ENCODE measurements around the gene VBP1. TPM values are rescaled to one million over a fixed set of nuclear protein-coding genes. Genes with fewer than 3 reads are reported as not detected.

Gene VBP1
- total RNA-seq, 1 donor from 2014 or later, result 32.2 TPM

DNA sequence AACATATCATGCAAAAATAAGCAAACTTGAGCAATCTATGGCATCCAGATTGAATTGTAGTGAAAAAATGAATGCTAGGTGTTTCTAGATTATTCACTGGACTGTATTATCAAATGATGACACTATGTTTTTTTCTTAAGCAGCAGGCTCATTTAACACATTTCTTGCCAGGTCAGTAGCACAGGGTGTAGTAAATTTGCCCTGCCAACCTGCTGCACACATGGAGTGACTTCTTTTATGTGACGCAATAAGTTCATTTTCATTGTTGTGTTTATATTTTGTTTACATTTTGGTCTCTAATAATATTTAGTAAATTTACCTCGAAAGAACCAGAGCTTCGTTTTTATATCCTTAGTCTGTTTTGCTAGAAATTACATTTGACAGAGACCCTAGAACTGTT is 9.5 kb downstream of the VBP1 start:
- Histone ChIP-seq H3K4me1 (no peaks in the 10 kb centered on the region), H3K27me3 (ENCODE audit: low read depth) (no peaks in the 10 kb centered on the region), H3K27ac (no peak overlapping the region), H3K4me3 (no peak overlapping the region), H3K9me3 (no peaks in the 10 kb centered on the region), H3K36me3 (peaks cover 28% of the 10 kb centered on the region)
- ATAC-seq, result no peak
- DNase-seq, result no peak
- intact Hi-C loops (cut with DNase I), result no loop called here
- TF ChIP-seq, protein P1, sequence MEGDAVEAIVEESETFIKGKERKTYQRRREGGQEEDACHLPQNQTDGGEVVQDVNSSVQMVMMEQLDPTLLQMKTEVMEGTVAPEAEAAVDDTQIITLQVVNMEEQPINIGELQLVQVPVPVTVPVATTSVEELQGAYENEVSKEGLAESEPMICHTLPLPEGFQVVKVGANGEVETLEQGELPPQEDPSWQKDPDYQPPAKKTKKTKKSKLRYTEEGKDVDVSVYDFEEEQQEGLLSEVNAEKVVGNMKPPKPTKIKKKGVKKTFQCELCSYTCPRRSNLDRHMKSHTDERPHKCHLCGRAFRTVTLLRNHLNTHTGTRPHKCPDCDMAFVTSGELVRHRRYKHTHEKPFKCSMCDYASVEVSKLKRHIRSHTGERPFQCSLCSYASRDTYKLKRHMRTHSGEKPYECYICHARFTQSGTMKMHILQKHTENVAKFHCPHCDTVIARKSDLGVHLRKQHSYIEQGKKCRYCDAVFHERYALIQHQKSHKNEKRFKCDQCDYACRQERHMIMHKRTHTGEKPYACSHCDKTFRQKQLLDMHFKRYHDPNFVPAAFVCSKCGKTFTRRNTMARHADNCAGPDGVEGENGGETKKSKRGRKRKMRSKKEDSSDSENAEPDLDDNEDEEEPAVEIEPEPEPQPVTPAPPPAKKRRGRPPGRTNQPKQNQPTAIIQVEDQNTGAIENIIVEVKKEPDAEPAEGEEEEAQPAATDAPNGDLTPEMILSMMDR (IDR thresholded peaks at IDR 0.05), result no peak

DNA sequence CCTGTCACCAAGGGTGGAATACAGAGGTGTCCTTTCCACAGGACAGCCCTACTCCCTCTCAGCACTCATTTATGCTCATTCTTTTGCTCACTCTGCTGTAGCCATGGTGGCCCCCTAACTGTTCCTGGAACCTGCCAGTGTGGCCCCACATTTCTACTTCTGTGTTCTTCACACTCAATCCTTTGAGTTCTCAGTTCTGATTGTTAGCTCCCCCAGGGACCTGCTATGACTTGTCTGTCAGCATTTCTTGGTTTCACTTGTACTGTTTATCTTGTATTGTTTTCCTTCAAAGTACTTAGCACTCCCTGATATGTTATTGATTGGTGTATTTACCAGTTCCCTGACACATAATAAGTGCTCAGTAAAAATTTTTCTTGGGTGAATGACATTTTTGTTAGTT is 14.9 kb downstream of the VBP1 start:
- intact Hi-C loops (cut with DNase I), result no loop called here
- Histone ChIP-seq H3K4me1 (no peaks in the 10 kb centered on the region), H3K27me3 (ENCODE audit: low read depth) (no peaks in the 10 kb centered on the region), H3K4me3 (no peak overlapping the region), H3K36me3 (peaks cover 47% of the 10 kb centered on the region), H3K9me3 (no peaks in the 10 kb centered on the region), H3K27ac (no peak overlapping the region)
- DNase-seq, result no peak
- TF ChIP-seq, protein P1 (IDR thresholded peaks at IDR 0.05), result no peak
- ATAC-seq, result no peak

DNA sequence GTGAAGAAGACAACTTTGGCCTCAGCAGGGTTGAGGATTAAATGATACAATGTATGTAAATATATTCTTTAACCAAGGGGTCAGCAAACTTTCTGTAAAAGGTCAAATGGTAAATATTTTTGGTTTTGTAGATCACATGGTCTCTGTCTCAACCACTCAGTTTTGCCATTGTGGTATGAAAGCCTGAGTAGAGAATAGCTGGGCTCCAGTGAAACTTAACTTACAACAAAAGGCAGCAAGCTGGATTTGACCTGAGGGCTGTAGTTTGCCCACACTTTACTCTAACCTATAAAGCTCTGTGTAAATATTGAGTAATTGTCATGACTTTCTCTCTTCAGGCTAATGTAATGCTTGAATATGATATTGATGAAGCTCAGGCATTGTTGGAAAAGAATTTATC is 19.6 kb downstream of the VBP1 start:
- ATAC-seq, result no peak
- H3K27me3 ChIP-seq (ENCODE audit: low read depth), result no peaks in the 10 kb centered on the region
- intact Hi-C loops (cut with DNase I), result no loop called here

DNA sequence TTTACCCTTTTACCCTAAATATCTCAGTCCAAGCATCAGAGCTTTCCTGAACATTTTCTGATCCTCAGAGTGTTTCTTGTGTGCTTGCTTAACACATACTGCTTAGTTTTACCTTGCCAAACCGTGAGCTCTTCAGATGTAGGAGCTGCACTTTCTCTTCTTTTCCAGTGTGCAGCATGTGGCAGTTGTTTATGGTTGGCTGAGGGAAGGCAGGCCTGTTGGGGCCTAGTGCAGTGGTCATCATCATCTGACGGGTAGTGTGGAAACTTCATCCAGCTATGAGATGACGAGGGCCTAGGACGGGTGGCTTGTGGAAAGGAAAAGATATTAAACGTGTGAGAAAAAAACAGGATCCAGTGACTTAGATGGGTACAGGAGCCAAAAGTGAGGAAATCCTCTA is 21.5 kb downstream of the VBP1 start:
- TF ChIP-seq, protein P1 (IDR thresholded peaks at IDR 0.05), result no peak
- Histone ChIP-seq H3K9me3 (no peaks in the 10 kb centered on the region), H3K27me3 (ENCODE audit: low read depth) (no peaks in the 10 kb centered on the region), H3K4me1 (no peaks in the 10 kb centered on the region), H3K27ac (no peak overlapping the region), H3K36me3 (peaks cover 45% of the 10 kb centered on the region), H3K4me3 (no peak overlapping the region)
- no peak for DNase-seq
- intact Hi-C loops (cut with DNase I), result no loop called here
- ATAC-seq, result no peak

More for the DNA sequence above, 19.6 kb downstream of the VBP1 start:
- TF ChIP-seq, protein P1 (IDR thresholded peaks at IDR 0.05), result no peak
- no peak overlapping the region for H3K4me3 ChIP-seq
- H3K36me3 ChIP-seq, result peaks cover 55% of the 10 kb centered on the region
- no peaks in the 10 kb centered on the region for H3K4me1 ChIP-seq
- no peaks in the 10 kb centered on the region for H3K9me3 ChIP-seq
- DNase-seq, result no peak
- no peak overlapping the region for H3K27ac ChIP-seq

DNA sequence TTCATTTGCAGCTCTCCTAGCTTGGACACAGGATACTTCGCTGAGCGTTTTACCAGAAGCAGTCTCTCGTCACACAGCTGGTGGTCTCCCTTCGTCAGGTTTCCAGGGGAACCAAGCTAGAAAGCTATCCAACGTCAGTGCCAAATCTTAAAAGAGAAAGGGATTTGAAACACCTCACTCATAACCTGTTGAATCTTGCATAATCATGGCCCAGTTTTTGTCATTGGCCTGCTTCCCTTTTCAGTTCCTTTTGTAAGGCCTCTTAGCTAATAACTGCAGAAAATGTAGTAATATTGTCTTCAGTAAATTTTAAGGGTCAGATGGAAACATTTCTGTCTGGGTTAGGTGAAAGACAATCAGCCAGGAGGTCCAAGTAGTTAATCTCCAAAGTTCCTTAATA is 26.0 kb downstream of the VBP1 start:
- H3K27me3 ChIP-seq (ENCODE audit: low read depth), result no peaks in the 10 kb centered on the region
- H3K9me3 ChIP-seq, result no peaks in the 10 kb centered on the region
- DNase-seq (no peak), ATAC-seq (no peak)
- no peak overlapping the region for H3K4me3 ChIP-seq
- peaks cover 24% of the 10 kb centered on the region for H3K36me3 ChIP-seq
- intact Hi-C loops (cut with DNase I), result no loop called here
- no peaks in the 10 kb centered on the region for H3K4me1 ChIP-seq
- TF ChIP-seq, protein P1 (IDR thresholded peaks at IDR 0.05), result no peak
- no peak overlapping the region for H3K27ac ChIP-seq

DNA sequence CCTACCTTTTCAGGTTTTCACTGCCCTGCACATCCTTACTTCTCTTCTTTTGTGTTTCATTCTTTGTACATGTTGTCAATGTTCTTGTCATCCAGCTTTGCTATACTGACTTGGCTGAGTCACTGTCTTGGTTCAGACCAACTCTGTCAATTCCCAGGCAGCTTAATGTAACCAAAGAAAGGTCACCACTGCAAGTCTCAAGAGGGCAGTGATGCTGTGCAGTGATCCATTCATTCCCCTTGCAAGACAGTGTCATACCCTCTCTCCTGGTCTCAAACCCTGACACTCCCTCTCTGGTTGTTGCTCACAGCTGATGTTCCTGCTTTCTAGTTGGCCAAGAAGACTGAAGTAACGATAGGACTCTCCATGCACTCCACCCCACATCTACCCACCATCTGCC is 30.5 kb downstream of the VBP1 start:
- H3K4me1 ChIP-seq, result no peaks in the 10 kb centered on the region
- H3K27me3 ChIP-seq (ENCODE audit: low read depth), result no peaks in the 10 kb centered on the region
- no peaks in the 10 kb centered on the region for H3K9me3 ChIP-seq
- TF ChIP-seq, protein P1 (IDR thresholded peaks at IDR 0.05), result no peak
- DNase-seq (no peak), ATAC-seq (no peak)
- intact Hi-C loops (cut with DNase I), result no loop called here
- H3K27ac ChIP-seq, result no peak overlapping the region
- no peak overlapping the region for H3K4me3 ChIP-seq
- H3K36me3 ChIP-seq, result no peaks in the 10 kb centered on the region

All from lower lobe of right lung (tissue), 2 donors.